HFFc6 (cell line): ENCODE results near the gene RBMS3. TPM values are rescaled to one million over a fixed set of nuclear protein-coding genes. Genes with fewer than 3 reads are reported as not detected.
"Not testable (repeated sequence)": the region's sequence is repeated elsewhere in the genome, so short reads cannot be mapped to it uniquely, and the experiment has no call there.

Experiments used
- DNase-seq: peaks from one replicate; pipeline ENCODE4 v3.0.0-alpha.2; 2018
- H3K27ac Mint-ChIP-seq: 2 replicates; pipeline ENCODE4 v1.8.0; 2020; ENCODE audit warnings: mild to moderate bottlenecking, mixed read lengths
- H3K27me3 Mint-ChIP-seq: 2 replicates; pipeline ENCODE4 v1.8.0; 2021; ENCODE audit warnings: mild to moderate bottlenecking, moderate library complexity, mixed read lengths; ENCODE audit not compliant: insufficient read depth
- H3K36me3 Mint-ChIP-seq: 2 replicates; pipeline ENCODE4 v1.8.0; 2021; ENCODE audit warnings: low read depth, mixed read lengths
- H3K4me1 Mint-ChIP-seq: 2 replicates; pipeline ENCODE4 v1.8.0; 2020; ENCODE audit warnings: low read depth, mixed read lengths
- H3K4me3 Mint-ChIP-seq: 2 replicates; pipeline ENCODE4 v1.8.0; 2020; ENCODE audit warnings: mild to moderate bottlenecking, moderate library complexity, mixed read lengths
- H3K9me3 Mint-ChIP-seq: 2 replicates; pipeline ENCODE4 v1.8.0; 2020; ENCODE audit warnings: mild to moderate bottlenecking, mixed read lengths
- CTCF ChIP-seq: fragments of 200-600 bp; sonication (generic); IDR thresholded peaks from 2 replicates; pipeline ENCODE4 v1.5.0; 2021; ENCODE audit warnings: antibody characterized with exemption, mild to moderate bottlenecking
- total RNA-seq, 6 experiments: library from RNA; stranded (reverse); fragmentation: NEBNext Ultra II Directional; extraction: Animal tissue kit (Norgen Biotek cat#: 25700); gene quantifications; 2 replicates in 1 of 6; 3 replicates in 5 of 6; pipeline ENCODE4 v1.2.3, GENCODE V29; 2021

Gene RBMS3
- total RNA-seq, 6 experiments from 2014 or later: 22.8 to 46.9 (median 39.4) TPM

GRCh38 chr3:29655015-29655747 is 374.3 kb downstream of the RBMS3 start:
- Mint-ChIP-seq H3K27me3 (no peaks in the 10 kb centered on the region), H3K4me3 (no peak overlapping the region), H3K4me1 (peaks cover 5% of the 10 kb centered on the region), H3K9me3 (no peaks in the 10 kb centered on the region), H3K36me3 (0 out of 2 replicates have a peak, but pooled peaks cover 10% of the 10 kb centered on the region), H3K27ac (no peak overlapping the region)
- TF ChIP-seq CTCF: no peak
- DNase-seq: no peak

GRCh38 chr3:29665688-29666087 is 384.8 kb downstream of the RBMS3 start:
- peaks cover 5% of the 10 kb centered on the region for H3K36me3 Mint-ChIP-seq
- no peaks in the 10 kb centered on the region for H3K4me1 Mint-ChIP-seq
- no peaks in the 10 kb centered on the region for H3K9me3 Mint-ChIP-seq
- DNase-seq: no peak
- H3K27ac Mint-ChIP-seq: no peak overlapping the region
- H3K4me3 Mint-ChIP-seq: no peak overlapping the region
- no peaks in the 10 kb centered on the region; the same call in none of the 2 replicates for H3K27me3 Mint-ChIP-seq
- no peak for TF ChIP-seq CTCF

- no peaks in the 10 kb centered on the region for H3K9me3 Mint-ChIP-seq
- no peak overlapping the region for H3K27ac Mint-ChIP-seq
- no peak overlapping the region for H3K4me3 Mint-ChIP-seq
- no peaks in the 10 kb centered on the region for H3K4me1 Mint-ChIP-seq
- DNase-seq: no peak
- no peaks in the 10 kb centered on the region for H3K27me3 Mint-ChIP-seq
- no peak for TF ChIP-seq CTCF
- peaks cover 9% of the 10 kb centered on the region for H3K36me3 Mint-ChIP-seq
Observed at GRCh38 chr3:29668233-29668632, 387.4 kb downstream of the RBMS3 start.

GRCh38 chr3:29668728-29669127 is 387.9 kb downstream of the RBMS3 start:
- peaks cover 11% of the 10 kb centered on the region for H3K36me3 Mint-ChIP-seq
- H3K9me3 Mint-ChIP-seq: no peaks in the 10 kb centered on the region
- no peak for DNase-seq
- peak; percentile 39; the same call in 1 of the 2 replicates for TF ChIP-seq CTCF
- no peak overlapping the region for H3K27ac Mint-ChIP-seq
- no peak overlapping the region for H3K4me3 Mint-ChIP-seq
- H3K27me3 Mint-ChIP-seq: no peaks in the 10 kb centered on the region
- H3K4me1 Mint-ChIP-seq: no peaks in the 10 kb centered on the region

- H3K36me3 Mint-ChIP-seq: peaks cover 26% of the 10 kb centered on the region
- H3K4me3 Mint-ChIP-seq, DNase-seq, H3K4me1 Mint-ChIP-seq, H3K27me3 Mint-ChIP-seq, H3K27ac Mint-ChIP-seq, H3K9me3 Mint-ChIP-seq: not testable (repeated sequence)
Observed at GRCh38 chr3:29670476-29670875, 389.6 kb downstream of the RBMS3 start.

- no peak for DNase-seq
- no peak overlapping the region for H3K27ac Mint-ChIP-seq
Observed at GRCh38 chr3:29677421-29677820, 396.6 kb downstream of the RBMS3 start.

More at GRCh38 chr3:29677421-29677820, 396.6 kb downstream of the RBMS3 start:
- Mint-ChIP-seq H3K4me3 (no peak overlapping the region), H3K36me3 (peaks cover 28% of the 10 kb centered on the region), H3K4me1 (peaks cover 4% of the 10 kb centered on the region), H3K9me3 (peaks cover 14% of the 10 kb centered on the region; the same call in 1 of the 2 replicates), H3K27me3 (peaks cover 2% of the 10 kb centered on the region; the same call in 1 of the 2 replicates)
- TF ChIP-seq CTCF: no peak
